K562 (cell line): ENCODE data around the gene BCAN. TPM values are rescaled to one million over a fixed set of nuclear protein-coding genes. Genes with fewer than 3 reads are reported as not detected.
A peak's percentile ranks its signal among the peaks of the same experiment; 100 is the strongest.

Experiments used
- ATAC-seq: fragments of 200-7000 bp; cut with Tn5 transposase; 3 replicates; pipeline ENCODE4 v1.9.1; 2020; ENCODE audit warnings: moderate library complexity
- BruUV-seq: library from RNA; stranded (reverse); fragments of 400-500 nt; replicated peaks from 2 replicates; lab custom pipeline; 2021; lab: Mats Ljungman, UMichigan
- CTCF ChIA-PET: fragments of 300-600 bp; formaldehyde crosslinking; extraction: SDS; loops from one replicate; lab custom pipeline; 2021; ENCODE audit warnings: low intra/inter-chr PET ratio; lab: Yijun Ruan, JAX
- POLR2A ChIA-PET: fragments of 300-600, 350-650 bp; sonication (Branson Sonifier 250); formaldehyde crosslinking; extraction: SDS; loops from one replicate; lab custom pipeline; 2021; ENCODE audit warnings: antibody characterized with exemption, inconsistent platforms; lab: Yijun Ruan, JAX
- DNase-seq, 4 experiments: peaks; one replicate each; pipeline versions ENCODE4 v3.0.0 to v3.0.0-alpha.2; 2011 to 2018; ENCODE audit warnings: low spot score in 3 of 4, mixed read lengths in 3 of 4; ENCODE audit errors: extremely low read depth in 1 of 4
- FAIRE-seq: peaks from 2 replicates; lab custom pipeline; 2011; peaks lifted over from hg19 to GRCh38; lab: Jason Lieb, UNC
- H2AFZ ChIP-seq: 2 replicates; pipeline ENCODE4 v1.6.0; 2011; ENCODE audit warnings: low read depth, low read length, control low read depth, inconsistent platforms
- H3K27ac ChIP-seq: fragments of 200-600 bp; 3 replicates; pipeline ENCODE4 v1.8.0; 2011; ENCODE audit warnings: low read depth, mild to moderate bottlenecking, control low read depth, inconsistent platforms, low read length, moderate library complexity, mixed read lengths; ENCODE audit errors: extremely low read depth
- H3K27me3 ChIP-seq, 2 experiments: fragments of 300-600 bp in 1 of 2; 2 replicates in 1 of 2; 3 replicates in 1 of 2; pipeline versions ENCODE4 v1.6.0 to v1.8.0; 2011; ENCODE audit warnings: inconsistent platforms in 2 of 2, low read length in 2 of 2, mild to moderate bottlenecking in 1 of 2, mixed read lengths in 1 of 2, moderate library complexity in 1 of 2; ENCODE audit not compliant: control insufficient read depth in 2 of 2, insufficient read depth in 2 of 2
- H3K36me3 ChIP-seq: fragments of 300-600 bp; 3 replicates; pipeline ENCODE4 v1.8.0; 2011; ENCODE audit warnings: mild to moderate bottlenecking, low read length, inconsistent platforms; ENCODE audit not compliant: control insufficient read depth, insufficient read depth
- H3K4me1 ChIP-seq, 2 experiments: fragments of 200-600 bp in 1 of 2; replicated peaks in 1 of 2; 2 replicates in 1 of 2; 3 replicates in 1 of 2; pipeline versions ENCODE4 v1.5.1 to v1.8.0; 2011; ENCODE audit warnings: inconsistent platforms in 2 of 2, low read length in 2 of 2, mild to moderate bottlenecking in 1 of 2, mixed read lengths in 1 of 2, moderate library complexity in 1 of 2; ENCODE audit not compliant: control insufficient read depth in 2 of 2, insufficient read depth in 2 of 2
- H3K4me2 ChIP-seq: 2 replicates; pipeline ENCODE4 v1.6.1; 2011; ENCODE audit warnings: low read length, control low read depth, inconsistent platforms, mixed read lengths; ENCODE audit not compliant: insufficient read depth
- H3K4me3 ChIP-seq: fragments of 200-600 bp; sonication (generic), shearing (Covaris generic); 2 replicates; pipeline ENCODE4 v1.5.1; 2016; ENCODE audit warnings: control low read depth, inconsistent platforms
- H3K79me2 ChIP-seq: fragments of 200-600 bp; 3 replicates; pipeline ENCODE4 v1.8.0; 2011; ENCODE audit warnings: low read length, inconsistent platforms; ENCODE audit not compliant: control insufficient read depth, insufficient read depth
- H3K9ac ChIP-seq, 2 experiments: 2 replicates each; pipeline versions ENCODE4 v1.6.0 to v1.6.1; 2011; ENCODE audit warnings: low read depth in 2 of 2, low read length in 2 of 2, control low read depth in 1 of 2, inconsistent platforms in 1 of 2, mild to moderate bottlenecking in 1 of 2, mixed read lengths in 1 of 2; ENCODE audit not compliant: insufficient read depth in 1 of 2
- H3K9me1 ChIP-seq: one replicate; pipeline ENCODE4 v1.6.0; 2011; ENCODE audit warnings: inconsistent platforms, mild to moderate bottlenecking, low read length, moderate library complexity; ENCODE audit not compliant: control insufficient read depth, insufficient read depth
- H3K9me3 ChIP-seq: replicated peaks from 2 replicates; pipeline ENCODE4 v1.5.1; 2011; ENCODE audit warnings: low read depth, low read length, inconsistent platforms; ENCODE audit not compliant: control insufficient read depth, insufficient read depth
- H4K20me1 ChIP-seq: replicated peaks from 2 replicates; pipeline ENCODE4 v1.6.1; 2011; ENCODE audit warnings: low read length, inconsistent platforms, mixed read lengths; ENCODE audit not compliant: control insufficient read depth, insufficient read depth
- ESRRA ChIP-seq: fragments of 450-650 bp; IDR thresholded peaks from 2 replicates; pipeline ENCODE4 v1.6.1; 2014; ENCODE audit warnings: low read depth, mild to moderate bottlenecking, moderate library complexity, borderline replicate concordance
- HDGF ChIP-seq: fragments of 450-650 bp; IDR thresholded peaks from 2 replicates; pipeline ENCODE4 v1.6.1; 2016
- MBD1 ChIP-seq: fragments of 250-450 bp; sonication (Bioruptor Pico); IDR thresholded peaks from 2 replicates; pipeline ENCODE4 v1.8.0; 2022; ENCODE audit warnings: inconsistent platforms
- NKRF ChIP-seq: fragments of 450-650 bp; IDR thresholded peaks from 2 replicates; pipeline ENCODE4 v1.6.1; 2016; ENCODE audit warnings: borderline replicate concordance
- POLR2A ChIP-seq: fragments of 450-650 bp; conservative IDR thresholded peaks from 2 replicates; pipeline ENCODE4 v1.6.1; 2016
- POLR2B ChIP-seq: fragments of 450-650 bp; IDR thresholded peaks from 2 replicates; pipeline ENCODE4 v1.6.1; 2018; ENCODE audit warnings: low read depth; ENCODE audit not compliant: partially characterized antibody
- RB1 ChIP-seq: fragments of 450-650 bp; IDR thresholded peaks from 2 replicates; pipeline ENCODE4 v1.6.1; 2017; ENCODE audit warnings: low read depth, mild to moderate bottlenecking
- SETDB1 ChIP-seq: IDR thresholded peaks from one replicate; pipeline ENCODE4 v1.6.1; 2012; ENCODE audit warnings: low read length, control low read depth, inconsistent platforms
- TFAP4 ChIP-seq: sonication (generic); formaldehyde crosslinking; IDR thresholded peaks from 2 replicates; pipeline ENCODE4 v1.8.0; 2022; ENCODE audit warnings: missing genetic modification reagents, mild to moderate bottlenecking, moderate library complexity, borderline replicate concordance
- THRB ChIP-seq: fragments of 450-650 bp; formaldehyde crosslinking; conservative IDR thresholded peaks from 2 replicates; pipeline ENCODE4 v1.4.0; 2022; ENCODE audit warnings: mild to moderate bottlenecking, missing genetic modification characterization
- TOE1 ChIP-seq, 2 experiments: fragments of 450-650 bp in 1 of 2; sonication (generic) in 1 of 2; formaldehyde crosslinking in 1 of 2; IDR thresholded peaks; 2 replicates each; pipeline versions ENCODE4 v1.7.1 to v1.8.0; 2016 to 2022; ENCODE audit warnings: borderline replicate concordance in 2 of 2, mild to moderate bottlenecking in 2 of 2, antibody characterized with exemption in 1 of 2, inconsistent platforms in 1 of 2, low read depth in 1 of 2, missing genetic modification reagents in 1 of 2, moderate library complexity in 1 of 2
- ZBTB7A ChIP-seq: IDR thresholded peaks from 2 replicates; pipeline ENCODE4 v1.6.1; 2011; ENCODE audit warnings: low read depth, mild to moderate bottlenecking, low read length, moderate library complexity, borderline replicate concordance; ENCODE audit not compliant: control insufficient read depth
- ZFX ChIP-seq: sonication (generic); formaldehyde crosslinking; IDR thresholded peaks from 2 replicates; pipeline ENCODE4 v1.8.0; 2022; ENCODE audit warnings: mild to moderate bottlenecking, missing genetic modification reagents, moderate library complexity
- whole genome bisulfite sequencing: fragments of 100-300 bp; shearing (Covaris generic); methylation state at CpG from one replicate; pipeline ENCODE4 v1.1.6; 2016; ENCODE audit warnings: low coverage, mixed read lengths; ENCODE audit not compliant: insufficient coverage; ENCODE audit errors: missing lambda C conversion rate; 5-methylcytosine and 5-hydroxymethylcytosine counted together
- in situ Hi-C: fragments of 300-500 bp; cut with MboI; formaldehyde crosslinking; loops from 4 replicates; pipeline ENCODE4 v1.15.0; 2018; ENCODE audit warnings: inconsistent platforms, mixed read lengths
- intact Hi-C: fragments of 100-400 bp; cut with micrococcal nuclease; formaldehyde crosslinking; loops from 2 replicates; pipeline ENCODE4 v1.14.2; 2022
- polyA plus RNA-seq, 8 experiments: library from polyadenylated mRNA; depleted of rRNA in 4 of 8; stranded (reverse) in 5 of 8; unstranded in 3 of 8; fragments of >200 nt; fragmentation: Nextera tagmentation in 2 of 8; fragmentation: Illumina TruSeq in 1 of 8; extraction: Ambion mirVana in 2 of 8; extraction: Trizol in 1 of 8; gene quantifications; 2 replicates each; pipeline versions ENCODE4 v1.2.1 to v1.2.3, GENCODE V29; 2011 to 2014; ENCODE audit warnings: inconsistent platforms in 1 of 8, missing spikeins in 1 of 8
- total RNA-seq, 7 experiments: library from RNA; depleted of rRNA in 6 of 7; stranded (reverse); fragments of >200 nt in 6 of 7; fragmentation: Illumina TruSeq in 2 of 7; extraction: Trizol in 2 of 7; gene quantifications; 2 replicates each; pipeline versions ENCODE4 v1.2.1 to v1.2.3, GENCODE V29; 2011 to 2021; ENCODE audit warnings: low replicate concordance in 1 of 7

BCAN gene
- total and polyA plus RNA-seq, 9 of the 15 experiments (the other 6 are each of a cell fraction or from before 2014, with no cell fraction given): 0.04 to 0.33 (median 0.14) TPM; not detected in 5

GRCh38 chr1:156657741-156658319 is 15.9 kb downstream of the BCAN start:
- Histone ChIP-seq H3K27me3 (no peaks in the 10 kb centered on the region), H3K9me3 (no peaks in the 10 kb centered on the region), H3K9me1 (peaks cover 49% of the 10 kb centered on the region), H3K36me3 (peaks cover 59% of the 10 kb centered on the region; the same call in 2 of the 3 replicates), H4K20me1 (peaks cover 68% of the 10 kb centered on the region), H3K4me1 (peaks cover 48 to 61% of the 10 kb centered on the region in 2 experiments), H3K4me2 (peak overlapping the region; percentile 93), H3K4me3 (peak overlapping the region; percentile 19), H2AFZ (no peak overlapping the region), H3K9ac (peak overlapping the region; percentile 77 to 92), H3K79me2 (peaks cover 93% of the 10 kb centered on the region), H3K27ac (peak overlapping the region; percentile 68)
- no peak for ATAC-seq
- intact Hi-C loops (loop anchor here (1.0 kb wide), 1 partner anchor 31 kb away; no protein-coding TSS in a partner anchor), in situ Hi-C loops (no loop called here)
- BruUV-seq: no TSS peak
- POLR2A ChIA-PET: interaction anchor here (0.6 to 1.5 kb wide), 6 partner anchors 9 to 267 kb away, joined by 3 to 6 read pairs (median 3); no protein-coding TSS in a partner anchor
- WGBS: 13% methylated on average over 11 of the region's 15 CpGs
- peak; percentile 6 for FAIRE-seq
- CTCF ChIA-PET: interaction anchor here (1.1 to 5.1 kb wide), 6 partner anchors 21 to 201 kb away, joined by 4 to 110 read pairs (median 24); partner anchors contain the start of gene NES
- no peak for DNase-seq
- TF ChIP-seq POLR2A: peak; percentile 56
- TF ChIP-seq SETDB1: no peak
- TF ChIP-seq POLR2B: peak; percentile 58
- TF ChIP-seq ZFX: peak; percentile 33
- TF ChIP-seq THRB (CRISPR knock-in tag): peak; percentile 82; the same call in 1 of the 2 replicates
- TF ChIP-seq MBD1 (CRISPR knock-in tag): no peak
- TF ChIP-seq HDGF: peak; percentile 49
- peak; percentile 6; the same call in 1 of the 2 replicates for TF ChIP-seq ZBTB7A
- TF ChIP-seq TOE1 (IDR thresholded peaks at IDR 0.05; ENCODE audit: borderline replicate concordance): peak; percentile 35; the same call in 1 of the 2 replicates
- no peak for TF ChIP-seq TOE1 (CRISPR knock-in tag; IDR thresholded peaks at IDR 0.05; ENCODE audit: borderline replicate concordance, low read depth)
- TF ChIP-seq TFAP4 (CRISPR knock-in tag): peak; percentile 7; the same call in 1 of the 2 replicates
- TF ChIP-seq NKRF: 0 out of 2 replicates have a peak, but pooled peaks have one; percentile 16
- peak; percentile 5; the same call in 1 of the 2 replicates for TF ChIP-seq ESRRA
- TF ChIP-seq RB1: 0 out of 2 replicates have a peak, but pooled peaks have one; percentile 2
